ENCODE results near the gene NOC4L. TPM values are rescaled to one million over a fixed set of nuclear protein-coding genes. Genes with fewer than 3 reads are reported as not detected.

The NOC4L gene
- total RNA-seq, 1 donor from 2014 or later: 16.5 TPM

DNA sequence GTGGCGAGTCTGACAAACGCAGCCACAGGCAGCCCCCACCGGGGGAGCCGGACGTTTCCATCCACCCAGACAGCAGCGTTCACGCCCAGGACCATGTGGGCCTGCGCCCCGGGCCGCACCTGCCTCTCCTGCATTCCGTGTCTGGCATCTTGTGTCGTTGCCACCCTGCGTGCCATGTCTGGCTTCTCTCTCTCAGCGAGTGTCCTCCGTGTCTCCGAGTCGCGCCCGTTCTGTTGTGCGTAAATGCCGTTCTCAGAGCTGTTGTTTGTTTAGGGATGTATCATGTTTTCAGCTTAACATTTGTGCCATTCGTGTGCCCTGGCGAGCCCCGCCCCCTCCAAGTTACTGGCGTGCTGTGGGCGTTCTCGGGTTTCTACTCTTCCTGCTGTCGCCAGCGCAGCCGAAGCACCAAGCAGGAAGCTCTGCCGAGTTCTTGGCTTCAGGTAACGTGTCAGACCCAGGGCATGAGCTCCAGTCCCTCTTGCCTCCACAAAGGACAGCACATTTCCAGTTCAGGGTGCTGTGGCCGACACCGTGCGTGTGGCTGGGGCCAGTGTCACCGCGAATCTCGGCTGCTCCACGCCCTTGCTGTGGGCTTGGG, 34.6 kb downstream of the NOC4L start:
- peaks cover 3% of the 10 kb centered on the region for H3K4me1 Mint-ChIP-seq (ENCODE audit: low read depth, unreplicated experiment)
- Histone ChIP-seq H3K4me3 (ENCODE audit: insufficient read depth, low read depth, low read length) (no peak overlapping the region), H3K27me3 (ENCODE audit: insufficient read depth, low read length) (peaks cover 19% of the 10 kb centered on the region), H3K27ac (ENCODE audit: low read depth, low read length) (no peak overlapping the region), H3K9ac (ENCODE audit: low read length) (no peak overlapping the region), H3K36me3 (ENCODE audit: insufficient read depth, low read length) (no peaks in the 10 kb centered on the region), H4K20me1 (ENCODE audit: insufficient read depth, low read length) (no peaks in the 10 kb centered on the region), H3K4me2 (ENCODE audit: low read length) (no peak overlapping the region), H3K79me2 (ENCODE audit: insufficient read depth, low read length) (no peaks in the 10 kb centered on the region), H3K9me3 (ENCODE audit: insufficient read depth, low read depth, low read length) (peaks cover 5% of the 10 kb centered on the region), H3K4me1 (ENCODE audit: insufficient read depth, low read length) (no peaks in the 10 kb centered on the region), H2AFZ (ENCODE audit: low read depth, low read length) (no peak overlapping the region)
- H3K4me3 Mint-ChIP-seq (ENCODE audit: unreplicated experiment): no peak overlapping the region
- H3K27ac Mint-ChIP-seq (ENCODE audit: unreplicated experiment): no peak overlapping the region
- FAIRE-seq: no peak
- no peak for TF ChIP-seq EZH2 (IDR thresholded peaks at IDR 0.05; ENCODE audit: insufficient read depth, low read length)
- TF ChIP-seq, protein P1, sequence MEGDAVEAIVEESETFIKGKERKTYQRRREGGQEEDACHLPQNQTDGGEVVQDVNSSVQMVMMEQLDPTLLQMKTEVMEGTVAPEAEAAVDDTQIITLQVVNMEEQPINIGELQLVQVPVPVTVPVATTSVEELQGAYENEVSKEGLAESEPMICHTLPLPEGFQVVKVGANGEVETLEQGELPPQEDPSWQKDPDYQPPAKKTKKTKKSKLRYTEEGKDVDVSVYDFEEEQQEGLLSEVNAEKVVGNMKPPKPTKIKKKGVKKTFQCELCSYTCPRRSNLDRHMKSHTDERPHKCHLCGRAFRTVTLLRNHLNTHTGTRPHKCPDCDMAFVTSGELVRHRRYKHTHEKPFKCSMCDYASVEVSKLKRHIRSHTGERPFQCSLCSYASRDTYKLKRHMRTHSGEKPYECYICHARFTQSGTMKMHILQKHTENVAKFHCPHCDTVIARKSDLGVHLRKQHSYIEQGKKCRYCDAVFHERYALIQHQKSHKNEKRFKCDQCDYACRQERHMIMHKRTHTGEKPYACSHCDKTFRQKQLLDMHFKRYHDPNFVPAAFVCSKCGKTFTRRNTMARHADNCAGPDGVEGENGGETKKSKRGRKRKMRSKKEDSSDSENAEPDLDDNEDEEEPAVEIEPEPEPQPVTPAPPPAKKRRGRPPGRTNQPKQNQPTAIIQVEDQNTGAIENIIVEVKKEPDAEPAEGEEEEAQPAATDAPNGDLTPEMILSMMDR (IDR thresholded peaks at IDR 0.05; ENCODE audit: insufficient read depth, low read depth, low read length): no peak
- H3K27me3 Mint-ChIP-seq (ENCODE audit: low read depth, unreplicated experiment): peaks cover 56% of the 10 kb centered on the region
- no peaks in the 10 kb centered on the region for H3K9me3 Mint-ChIP-seq (ENCODE audit: unreplicated experiment)
- no peak for DNase-seq (ENCODE audit: low read depth)
- H3K36me3 Mint-ChIP-seq (ENCODE audit: low read depth, unreplicated experiment): no peaks in the 10 kb centered on the region

DNA sequence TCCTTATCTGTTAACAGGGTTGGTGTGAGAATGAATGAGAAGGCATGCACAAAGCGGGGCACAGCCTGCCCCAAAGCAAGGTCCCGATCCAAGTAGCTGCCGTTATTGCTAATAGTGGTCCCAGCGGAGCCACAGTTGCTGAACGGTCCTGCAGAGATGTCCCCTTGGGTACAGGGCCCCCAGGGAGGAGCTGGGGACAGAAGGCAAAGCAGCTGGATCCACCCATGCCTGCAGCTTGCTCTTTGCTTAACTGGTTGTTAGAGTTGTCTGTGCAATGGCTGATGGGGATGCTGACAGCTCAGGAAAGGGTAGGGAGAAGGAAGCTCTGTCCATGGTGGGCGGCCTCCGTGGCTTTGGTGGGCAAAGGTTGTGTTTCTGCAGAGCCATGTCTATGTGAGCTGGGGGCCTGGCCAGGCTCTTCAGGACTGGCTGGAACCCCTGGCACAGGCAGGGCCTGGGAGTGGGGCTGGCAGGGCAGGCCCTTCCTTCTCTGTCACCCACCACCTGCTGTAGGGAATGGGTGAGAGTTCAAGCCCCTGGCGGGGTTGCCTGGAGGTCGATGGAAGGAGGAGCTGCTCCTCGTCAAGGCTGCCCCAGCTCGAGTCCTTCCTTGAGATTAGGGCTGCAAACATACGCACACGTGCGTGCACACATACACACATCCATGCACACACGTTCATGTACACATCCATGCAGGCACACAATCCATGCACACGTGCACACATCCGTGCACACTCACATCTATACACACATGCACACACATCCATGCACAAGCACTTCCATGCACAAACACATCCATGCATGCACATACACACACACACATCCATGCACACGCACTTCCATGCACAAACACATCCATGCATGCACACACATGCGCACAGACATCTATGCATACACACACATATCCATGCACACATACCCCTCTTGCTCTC, 35.4 kb downstream of the NOC4L start:
- H3K9me3 ChIP-seq (ENCODE audit: insufficient read depth, low read depth, low read length): peaks cover 5% of the 10 kb centered on the region
- H4K20me1 ChIP-seq (ENCODE audit: insufficient read depth, low read length): no peaks in the 10 kb centered on the region
- no peak overlapping the region for H3K9ac ChIP-seq (ENCODE audit: low read length)
- H3K4me1 ChIP-seq (ENCODE audit: insufficient read depth, low read length): no peaks in the 10 kb centered on the region
- H3K9me3 Mint-ChIP-seq (ENCODE audit: unreplicated experiment): no peaks in the 10 kb centered on the region
- H3K4me2 ChIP-seq (ENCODE audit: low read length): no peak overlapping the region
- no peak overlapping the region for H3K4me3 Mint-ChIP-seq (ENCODE audit: unreplicated experiment)
- no peak overlapping the region for H3K27ac ChIP-seq (ENCODE audit: low read depth, low read length)
- peaks cover 58% of the 10 kb centered on the region for H3K27me3 Mint-ChIP-seq (ENCODE audit: low read depth, unreplicated experiment)
- no peaks in the 10 kb centered on the region for H3K36me3 ChIP-seq (ENCODE audit: insufficient read depth, low read length)
- peaks cover 21% of the 10 kb centered on the region for H3K27me3 ChIP-seq (ENCODE audit: insufficient read depth, low read length)
- H3K79me2 ChIP-seq (ENCODE audit: insufficient read depth, low read length): no peaks in the 10 kb centered on the region
- FAIRE-seq (no peak), DNase-seq (ENCODE audit: low read depth) (no peak)
- no peaks in the 10 kb centered on the region for H3K36me3 Mint-ChIP-seq (ENCODE audit: low read depth, unreplicated experiment)
- H3K4me3 ChIP-seq (ENCODE audit: insufficient read depth, low read depth, low read length): no peak overlapping the region
- H2AFZ ChIP-seq (ENCODE audit: low read depth, low read length): no peak overlapping the region
- peak overlapping the region; percentile 50 for H3K27ac Mint-ChIP-seq (ENCODE audit: unreplicated experiment)
- TF ChIP-seq EZH2 (IDR thresholded peaks at IDR 0.05; ENCODE audit: insufficient read depth, low read length): no peak
- TF ChIP-seq, protein P1 (IDR thresholded peaks at IDR 0.05; ENCODE audit: insufficient read depth, low read depth, low read length): no peak
- peaks cover 2% of the 10 kb centered on the region for H3K4me1 Mint-ChIP-seq (ENCODE audit: low read depth, unreplicated experiment)
